ENCODE measurements around the gene SMPX.

SMPX gene

GRCh38 chrX:21741869-21742701 is 15.8 kb downstream of the SMPX start:
- DNase-seq: no peak

- DNase-seq: no peak
Measured at GRCh38 chrX:21741364-21741763, 16.6 kb downstream of the SMPX start.

- DNase-seq: peak; percentile 7
Measured at GRCh38 chrX:21740329-21741274, 17.3 kb downstream of the SMPX start.

- no peak for DNase-seq
Measured at GRCh38 chrX:21738950-21739287, 19.0 kb downstream of the SMPX start.

GRCh38 chrX:21738210-21738949 is 19.5 kb downstream of the SMPX start:
- DNase-seq: peak; percentile 79

GRCh38 chrX:21735768-21736127 is 22.2 kb downstream of the SMPX start:
- DNase-seq: no peak

GRCh38 chrX:21735038-21735767 is 22.7 kb downstream of the SMPX start:
- DNase-seq: no peak

GRCh38 chrX:21734175-21734574 is 23.7 kb downstream of the SMPX start:
- DNase-seq: no peak

- no peak for DNase-seq
Measured at GRCh38 chrX:21733705-21734104, 24.2 kb downstream of the SMPX start.

- DNase-seq: no peak
Measured at GRCh38 chrX:21730026-21730425, 27.9 kb downstream of the SMPX start.

- DNase-seq: no peak
Measured at GRCh38 chrX:21728276-21728968, 29.5 kb downstream of the SMPX start.

- DNase-seq: no peak
Measured at GRCh38 chrX:21725916-21726315, 32.0 kb downstream of the SMPX start.

GRCh38 chrX:21725496-21725895 is 32.4 kb downstream of the SMPX start:
- no peak for DNase-seq

- no peak for DNase-seq
Measured at GRCh38 chrX:21723814-21724213, 34.1 kb downstream of the SMPX start.

GRCh38 chrX:21723084-21723483 is 34.8 kb downstream of the SMPX start:
- no peak for DNase-seq

GRCh38 chrX:21721195-21721594 is 36.7 kb downstream of the SMPX start:
- no peak for DNase-seq

GRCh38 chrX:21718575-21718974 is 39.3 kb downstream of the SMPX start:
- no peak for DNase-seq

- DNase-seq: no peak
Measured at GRCh38 chrX:21717802-21718201, 40.1 kb downstream of the SMPX start.

- no peak for DNase-seq
Measured at GRCh38 chrX:21715825-21716224, 42.1 kb downstream of the SMPX start.

GRCh38 chrX:21715337-21715736 is 42.6 kb downstream of the SMPX start:
- DNase-seq: no peak

GRCh38 chrX:21711848-21712197 is 46.1 kb downstream of the SMPX start:
- no peak for DNase-seq

All from NCI-H510A treated with DMSO at 0.1 percent for 48 hours (cell line).